ENCODE results near the gene CD86.
A peak's percentile ranks its signal among the peaks of the same experiment; 100 is the strongest.

CD86 gene

DNA sequence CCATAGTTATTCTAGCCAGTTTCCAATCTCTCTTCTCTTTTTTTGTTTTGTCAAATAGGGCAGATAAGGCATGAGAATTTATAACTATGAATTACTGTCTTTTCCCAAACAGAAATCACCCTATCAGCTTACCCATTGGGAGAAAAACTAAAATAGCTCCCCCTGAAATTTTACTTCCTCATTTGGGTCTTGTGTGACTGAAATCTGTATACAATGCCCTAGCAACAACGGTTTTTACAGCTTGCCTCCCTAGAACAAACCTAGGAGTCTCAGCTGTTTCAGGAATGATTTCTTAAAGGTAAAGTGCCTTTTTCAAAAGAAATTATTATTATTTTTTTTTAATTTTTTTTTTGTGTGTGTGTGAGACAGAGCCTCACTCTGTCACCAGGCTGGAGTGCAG lies 56.8 kb downstream of the CD86 start:
- TF ChIP-seq SPI1 (IDR thresholded peaks at IDR 0.05; ENCODE audit: borderline replicate concordance, low read depth) = no peak
- TF ChIP-seq, protein P1, sequence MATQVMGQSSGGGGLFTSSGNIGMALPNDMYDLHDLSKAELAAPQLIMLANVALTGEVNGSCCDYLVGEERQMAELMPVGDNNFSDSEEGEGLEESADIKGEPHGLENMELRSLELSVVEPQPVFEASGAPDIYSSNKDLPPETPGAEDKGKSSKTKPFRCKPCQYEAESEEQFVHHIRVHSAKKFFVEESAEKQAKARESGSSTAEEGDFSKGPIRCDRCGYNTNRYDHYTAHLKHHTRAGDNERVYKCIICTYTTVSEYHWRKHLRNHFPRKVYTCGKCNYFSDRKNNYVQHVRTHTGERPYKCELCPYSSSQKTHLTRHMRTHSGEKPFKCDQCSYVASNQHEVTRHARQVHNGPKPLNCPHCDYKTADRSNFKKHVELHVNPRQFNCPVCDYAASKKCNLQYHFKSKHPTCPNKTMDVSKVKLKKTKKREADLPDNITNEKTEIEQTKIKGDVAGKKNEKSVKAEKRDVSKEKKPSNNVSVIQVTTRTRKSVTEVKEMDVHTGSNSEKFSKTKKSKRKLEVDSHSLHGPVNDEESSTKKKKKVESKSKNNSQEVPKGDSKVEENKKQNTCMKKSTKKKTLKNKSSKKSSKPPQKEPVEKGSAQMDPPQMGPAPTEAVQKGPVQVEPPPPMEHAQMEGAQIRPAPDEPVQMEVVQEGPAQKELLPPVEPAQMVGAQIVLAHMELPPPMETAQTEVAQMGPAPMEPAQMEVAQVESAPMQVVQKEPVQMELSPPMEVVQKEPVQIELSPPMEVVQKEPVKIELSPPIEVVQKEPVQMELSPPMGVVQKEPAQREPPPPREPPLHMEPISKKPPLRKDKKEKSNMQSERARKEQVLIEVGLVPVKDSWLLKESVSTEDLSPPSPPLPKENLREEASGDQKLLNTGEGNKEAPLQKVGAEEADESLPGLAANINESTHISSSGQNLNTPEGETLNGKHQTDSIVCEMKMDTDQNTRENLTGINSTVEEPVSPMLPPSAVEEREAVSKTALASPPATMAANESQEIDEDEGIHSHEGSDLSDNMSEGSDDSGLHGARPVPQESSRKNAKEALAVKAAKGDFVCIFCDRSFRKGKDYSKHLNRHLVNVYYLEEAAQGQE (IDR thresholded peaks at IDR 0.05; ENCODE audit: insufficient replicate concordance, low read depth) = no peak
- no peak for TF ChIP-seq POLR2AphosphoS5 (IDR thresholded peaks at IDR 0.05; ENCODE audit: low read depth)
- TF ChIP-seq GABPA (IDR thresholded peaks at IDR 0.05; ENCODE audit: low read depth) = no peak
- no peak for TF ChIP-seq CTCF (IDR thresholded peaks at IDR 0.05; ENCODE audit: insufficient read depth, low read length)
- DNase-seq (ENCODE audit: low read depth in 1 of 2, low spot score in 1 of 2) = peak in 1 of 2 experiments; percentile 26
- peak overlapping the region; percentile 37 for H3K27ac ChIP-seq (replicated peaks)

DNA sequence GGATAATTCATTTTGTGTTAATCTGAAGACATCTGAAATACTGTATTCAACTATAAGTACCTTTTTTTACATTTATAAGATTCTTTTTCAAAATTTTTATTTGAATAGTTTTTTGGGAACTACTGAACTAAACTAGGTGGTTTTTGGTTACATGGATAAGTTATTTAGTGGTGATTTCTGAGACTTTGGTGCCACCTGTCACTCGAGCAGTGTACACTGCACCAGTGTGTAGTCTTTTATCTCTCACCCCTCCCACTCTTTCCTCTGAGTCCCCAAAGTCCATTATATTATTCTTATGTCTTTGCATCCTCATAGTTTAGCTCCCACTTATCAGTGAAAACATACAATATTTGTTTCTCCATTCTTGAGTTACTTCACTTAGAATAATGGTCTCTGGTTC lies 57.6 kb downstream of the CD86 start:
- no peak overlapping the region for H3K4me3 ChIP-seq (replicated peaks; ENCODE audit: insufficient read depth, low read length)
- peak overlapping the region; percentile 37; the same call in 1 of the 2 replicates for H3K27ac ChIP-seq (replicated peaks)
- no peaks in the 10 kb centered on the region for H3K27me3 ChIP-seq (ENCODE audit: insufficient read depth, poor library complexity, severe bottlenecking)
- TF ChIP-seq SPI1 (IDR thresholded peaks at IDR 0.05; ENCODE audit: borderline replicate concordance, low read depth) (no peak), GABPA (IDR thresholded peaks at IDR 0.05; ENCODE audit: low read depth) (no peak), POLR2AphosphoS5 (IDR thresholded peaks at IDR 0.05; ENCODE audit: low read depth) (no peak), CTCF (IDR thresholded peaks at IDR 0.05; ENCODE audit: insufficient read depth, low read length) (no peak)
- TF ChIP-seq, protein P1 (IDR thresholded peaks at IDR 0.05; ENCODE audit: insufficient replicate concordance, low read depth) = no peak
- no peak for DNase-seq (ENCODE audit: low read depth in 1 of 2, low spot score in 1 of 2)

More for the DNA sequence above, 56.8 kb downstream of the CD86 start:
- H3K4me3 ChIP-seq (replicated peaks; ENCODE audit: insufficient read depth, low read length) = no peak overlapping the region
- H3K27me3 ChIP-seq (ENCODE audit: insufficient read depth, poor library complexity, severe bottlenecking) = no peaks in the 10 kb centered on the region

DNA sequence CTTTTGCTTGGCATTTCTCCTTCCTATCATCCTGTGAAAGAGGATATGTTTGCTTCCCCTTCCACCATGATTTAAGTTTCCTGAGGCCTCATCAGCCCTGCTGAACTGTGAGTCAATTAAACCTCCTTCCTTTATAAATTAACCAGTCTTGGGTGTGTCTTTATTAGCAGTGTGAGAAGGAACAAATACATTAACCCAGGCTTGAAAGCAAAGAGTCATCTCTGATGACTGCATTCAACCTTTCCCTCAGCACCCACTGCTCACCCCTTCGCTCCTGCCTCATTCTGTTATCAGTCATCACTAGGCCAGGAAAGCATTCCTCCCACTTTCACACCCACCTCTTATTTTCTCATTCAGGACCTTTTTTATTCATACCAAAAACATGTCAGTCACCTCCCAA lies 68.7 kb downstream of the CD86 start:
- Histone ChIP-seq H3K27ac (replicated peaks) (no peak overlapping the region), H3K27me3 (ENCODE audit: insufficient read depth, poor library complexity, severe bottlenecking) (no peaks in the 10 kb centered on the region), H3K4me3 (replicated peaks; ENCODE audit: insufficient read depth, low read length) (no peak overlapping the region)
- TF ChIP-seq GABPA (IDR thresholded peaks at IDR 0.05; ENCODE audit: low read depth) = no peak
- DNase-seq (ENCODE audit: low read depth in 1 of 2, low spot score in 1 of 2) = no peak

DNA sequence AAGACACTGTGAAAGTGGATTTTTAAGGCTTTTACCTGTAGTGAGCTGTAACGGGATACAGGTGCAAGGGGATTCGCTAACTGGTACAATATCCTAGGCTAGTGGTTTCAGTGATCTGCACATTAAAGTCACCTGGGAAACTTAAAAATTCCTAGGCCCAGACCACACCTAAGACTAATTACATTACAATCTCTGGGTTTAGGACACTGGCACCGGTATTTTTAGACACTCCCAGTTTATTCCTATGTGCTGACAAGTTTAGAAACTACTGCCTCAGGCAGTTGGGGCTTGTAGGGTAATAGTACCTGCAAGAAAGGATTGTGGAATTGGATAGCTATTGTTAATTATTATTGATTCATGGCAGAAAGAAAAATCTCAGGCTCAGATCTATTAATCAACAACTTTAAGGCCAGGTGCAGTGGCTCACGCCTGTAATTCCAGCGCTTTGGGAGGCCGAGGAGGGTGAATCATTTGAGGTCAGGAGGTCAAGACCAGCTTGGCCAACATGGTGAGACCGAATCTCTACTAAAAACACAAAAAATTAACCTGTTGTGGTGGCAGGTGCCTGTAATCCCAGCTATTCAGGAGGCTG lies 77.9 kb downstream of the CD86 start:
- H3K27ac ChIP-seq (replicated peaks) = no peak overlapping the region
- H3K27me3 ChIP-seq (ENCODE audit: insufficient read depth, poor library complexity, severe bottlenecking) = no peaks in the 10 kb centered on the region
- H3K4me3 ChIP-seq (replicated peaks; ENCODE audit: insufficient read depth, low read length) = no peak overlapping the region
- no peak for DNase-seq (ENCODE audit: low read depth in 1 of 2, low spot score in 1 of 2)
- TF ChIP-seq, protein P1 (IDR thresholded peaks at IDR 0.05; ENCODE audit: insufficient replicate concordance, low read depth) = no peak
- no peak for TF ChIP-seq GABPA (IDR thresholded peaks at IDR 0.05; ENCODE audit: low read depth)
- no peak for TF ChIP-seq SPI1 (IDR thresholded peaks at IDR 0.05; ENCODE audit: borderline replicate concordance, low read depth)
- no peak for TF ChIP-seq CTCF (IDR thresholded peaks at IDR 0.05; ENCODE audit: insufficient read depth, low read length)
